NCI-H524 treated with DMSO at 0.1 percent for 48 hours (cell line): ENCODE measurements around the gene THADA.

Source experiments
- DNase-seq: peaks from one replicate; lab custom pipeline; 2025; lab: John Stamatoyannopoulos, UW

Gene THADA

DNA sequence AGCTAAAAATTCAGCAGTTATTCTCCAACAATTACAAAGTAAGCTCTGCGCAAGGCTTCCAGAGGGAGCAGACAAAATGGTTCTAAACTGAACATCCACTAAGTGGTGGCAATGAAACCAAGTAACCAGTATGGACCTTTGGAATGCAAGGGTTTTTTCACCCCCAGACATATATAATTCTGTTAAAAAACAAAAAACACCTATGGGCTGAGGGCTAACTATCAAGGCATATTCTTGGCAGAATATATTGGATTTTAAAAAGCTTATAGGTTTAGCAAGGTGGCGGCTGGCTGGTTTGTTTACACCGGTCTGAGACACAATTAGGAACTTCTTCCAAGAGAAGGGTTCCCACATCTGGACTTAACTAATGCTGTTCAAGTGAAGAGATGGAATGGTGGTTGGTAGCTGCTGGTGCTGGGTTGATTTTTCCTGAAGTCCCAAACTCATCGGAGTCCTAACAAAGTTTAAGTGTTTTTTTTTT, 372.3 kb downstream of the THADA start:
- DNase-seq: no peak

GRCh38 chr2:43222475-43223309, 373.1 kb downstream of the THADA start:
- DNase-seq: no peak

GRCh38 chr2:43221763-43222474, 373.9 kb downstream of the THADA start:
- DNase-seq: no peak

DNA sequence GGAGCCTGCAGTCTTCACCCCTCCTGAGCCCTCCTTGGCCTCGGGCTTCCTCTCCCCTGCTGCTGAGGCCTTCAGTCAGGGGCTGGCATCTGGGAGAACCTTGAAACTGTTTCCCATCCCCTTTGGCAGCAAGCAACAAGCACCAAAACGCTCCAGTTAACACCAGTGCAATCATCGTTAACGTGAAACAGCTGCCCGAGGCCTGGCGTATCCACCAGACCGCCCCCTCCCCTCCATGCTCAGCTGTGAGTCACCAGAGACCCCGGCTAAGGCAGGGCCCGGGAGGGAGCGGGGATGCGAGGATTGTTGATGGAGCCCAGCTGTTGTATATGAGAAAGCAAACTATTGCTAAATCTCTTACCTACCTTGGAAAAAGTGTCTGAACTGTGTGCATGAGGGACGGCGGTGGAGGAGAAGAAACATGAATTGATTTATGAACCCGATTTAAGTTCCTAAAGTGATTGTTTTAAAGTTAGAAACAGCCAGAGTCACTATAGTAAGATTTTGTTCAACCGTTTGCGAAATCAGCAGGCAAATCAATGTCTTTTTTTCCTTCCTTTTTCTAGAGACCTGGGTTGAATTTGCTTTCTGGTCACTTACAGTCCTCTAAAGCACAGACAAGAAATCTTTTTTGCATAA, 374.6 kb downstream of the THADA start:
- no peak for DNase-seq

DNA sequence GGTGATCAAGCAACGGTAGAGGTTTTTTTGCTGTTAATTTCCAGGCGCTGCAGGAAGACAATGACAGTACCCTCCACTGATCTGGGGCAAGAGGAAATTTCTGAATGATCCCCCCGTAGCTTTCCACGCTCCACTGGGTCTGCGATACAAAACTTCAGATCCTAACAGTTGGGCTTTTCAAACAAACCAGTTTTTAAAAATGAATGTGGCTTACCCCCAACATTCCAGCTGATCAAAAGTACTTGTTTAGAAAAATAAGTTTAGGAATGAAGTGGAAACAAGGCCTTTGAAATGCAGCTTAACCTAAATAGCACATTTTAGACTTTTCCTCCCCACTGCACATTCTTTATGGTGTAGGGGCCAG, 375.1 kb downstream of the THADA start:
- no peak for DNase-seq

- no peak for DNase-seq
These were observed 375.5 kb downstream of the THADA start for GRCh38 chr2:43220229-43220751.

DNA sequence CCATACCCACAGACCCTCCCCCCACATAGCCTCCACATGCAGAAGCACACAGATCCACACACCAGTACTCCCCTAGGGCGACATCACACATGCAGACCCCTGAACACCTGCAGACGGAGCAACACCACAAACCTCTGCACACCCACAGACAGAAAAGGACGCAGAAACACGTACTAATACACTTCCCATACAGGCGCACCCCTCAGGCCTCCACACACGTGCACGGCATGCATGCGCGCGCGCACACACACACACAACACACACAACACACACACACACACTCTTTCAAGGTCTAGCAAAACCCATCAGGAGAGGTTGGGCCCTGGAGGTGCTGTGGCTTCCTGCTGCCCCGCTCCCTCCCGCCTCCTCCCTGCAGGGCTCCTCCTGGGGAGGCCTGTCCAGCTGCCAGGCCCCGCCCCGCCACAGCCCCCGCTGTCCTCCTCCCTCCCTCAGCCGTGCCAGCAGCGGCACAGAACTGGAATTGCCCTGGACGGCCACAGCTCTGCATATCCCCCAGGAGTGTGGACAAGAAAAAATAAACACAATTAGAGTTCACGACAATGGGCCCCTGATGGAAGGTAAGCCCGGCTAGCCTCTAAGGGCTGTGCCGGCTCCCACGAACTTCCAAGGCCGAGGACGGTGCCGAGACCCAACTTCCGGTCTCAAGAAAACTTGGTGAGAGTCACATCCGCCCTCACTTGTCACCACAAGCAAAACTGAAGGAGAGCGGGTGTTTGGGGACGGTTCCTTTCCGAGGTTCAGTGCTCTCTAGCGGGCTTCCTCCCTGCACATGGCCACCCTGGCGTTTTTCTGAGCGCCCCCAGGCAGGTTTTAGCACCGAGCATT, 376.2 kb downstream of the THADA start:
- peak; percentile 14 for DNase-seq

DNA sequence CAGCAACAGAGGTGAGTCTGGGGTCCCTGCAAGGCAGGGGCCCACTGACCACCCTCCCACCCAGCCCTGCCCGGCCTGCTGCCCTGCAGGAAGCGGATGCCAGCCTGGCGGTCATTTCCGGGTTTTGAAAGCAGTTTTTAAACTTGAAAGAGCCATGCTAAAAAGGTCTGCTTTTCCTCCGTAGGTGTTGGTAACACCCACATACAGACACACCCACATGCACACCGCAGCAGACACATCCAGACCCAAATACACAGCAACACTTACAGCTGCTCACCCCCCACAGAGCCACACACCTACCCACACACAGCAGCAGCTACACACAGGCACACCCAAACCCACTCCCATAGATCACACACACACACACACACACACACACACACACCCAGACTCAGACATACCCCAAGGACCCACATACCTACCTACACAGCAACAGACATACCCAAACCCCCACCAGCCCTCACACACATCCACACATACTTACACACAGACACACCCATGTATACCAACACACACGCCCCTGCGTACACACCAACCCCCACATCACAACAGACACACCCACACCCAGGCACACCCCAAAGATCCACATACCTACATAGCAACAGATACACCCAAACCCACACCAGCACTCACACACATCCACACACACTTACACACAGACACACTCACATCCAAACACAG, 377.0 kb downstream of the THADA start:
- no peak for DNase-seq

GRCh38 chr2:43218155-43218701, 377.6 kb downstream of the THADA start:
- no peak for DNase-seq

- DNase-seq: no peak
These were observed 378.3 kb downstream of the THADA start for GRCh38 chr2:43217228-43218154.

DNA sequence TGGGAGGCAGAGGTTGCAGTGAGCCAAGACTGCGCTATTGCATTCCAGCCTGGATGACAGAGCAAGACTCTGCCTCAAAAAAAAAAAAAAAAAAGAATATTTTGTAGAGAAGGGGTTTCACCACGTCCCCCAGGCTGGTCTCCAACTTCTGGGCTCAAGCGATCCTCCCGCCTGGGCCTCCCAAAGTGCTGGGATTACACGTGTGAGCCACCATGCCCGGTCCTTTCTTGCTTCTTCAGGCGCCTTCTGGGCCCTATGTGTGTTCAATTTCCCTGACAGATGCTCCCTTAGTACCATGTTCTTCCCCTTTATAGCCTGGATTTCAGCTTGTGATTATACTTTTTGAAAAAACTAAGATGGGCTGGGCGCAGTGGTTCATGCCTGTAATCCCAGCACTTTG, 379.2 kb downstream of the THADA start:
- no peak for DNase-seq

DNA sequence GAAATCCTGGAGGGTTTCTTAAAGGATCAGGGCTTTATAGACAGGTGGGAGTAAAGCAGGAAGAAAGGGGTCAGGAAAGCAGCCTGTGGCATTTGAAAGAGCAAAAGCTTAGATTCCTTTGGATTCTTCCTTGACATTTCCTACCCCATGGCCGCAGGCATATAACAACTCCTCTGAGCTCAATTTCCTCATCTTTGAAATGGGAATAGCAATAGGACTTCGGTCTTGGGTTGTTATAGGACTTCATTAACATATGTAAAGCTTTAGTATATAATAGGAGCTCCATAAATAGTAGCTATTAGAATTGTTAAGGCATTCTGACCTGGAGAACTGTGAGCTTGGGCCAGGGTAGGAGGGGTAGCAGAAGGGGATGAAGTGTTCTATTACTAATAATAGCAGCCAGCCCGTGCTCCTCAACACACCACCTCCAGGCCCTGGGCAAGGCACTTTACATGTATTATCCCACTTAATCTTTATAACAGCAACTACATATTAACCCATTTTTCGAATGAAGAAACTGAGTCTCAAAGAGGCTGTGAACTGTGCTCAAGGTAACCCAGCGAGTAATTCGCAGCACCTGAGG, 380.1 kb downstream of the THADA start:
- DNase-seq: no peak

DNA sequence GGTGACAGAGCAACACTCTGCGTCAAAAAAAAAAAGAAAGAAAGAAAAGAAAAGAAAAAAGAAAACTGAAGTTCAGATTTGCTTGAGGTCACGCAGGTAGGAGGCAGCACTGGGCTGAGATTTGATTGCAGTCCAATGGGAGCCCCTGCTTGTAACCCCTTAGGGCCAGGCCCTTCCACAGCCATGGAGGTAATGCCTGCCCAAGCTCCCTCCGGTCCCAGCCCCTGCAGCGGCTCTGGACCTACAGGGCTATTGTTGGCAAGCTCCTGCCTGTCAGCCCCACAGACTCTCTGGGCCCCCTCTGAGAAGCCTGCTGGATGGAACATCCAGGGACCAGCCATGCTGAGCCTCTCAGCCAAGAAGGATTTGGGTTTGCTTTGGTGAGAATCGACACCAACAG, 381.6 kb downstream of the THADA start:
- no peak for DNase-seq

DNA sequence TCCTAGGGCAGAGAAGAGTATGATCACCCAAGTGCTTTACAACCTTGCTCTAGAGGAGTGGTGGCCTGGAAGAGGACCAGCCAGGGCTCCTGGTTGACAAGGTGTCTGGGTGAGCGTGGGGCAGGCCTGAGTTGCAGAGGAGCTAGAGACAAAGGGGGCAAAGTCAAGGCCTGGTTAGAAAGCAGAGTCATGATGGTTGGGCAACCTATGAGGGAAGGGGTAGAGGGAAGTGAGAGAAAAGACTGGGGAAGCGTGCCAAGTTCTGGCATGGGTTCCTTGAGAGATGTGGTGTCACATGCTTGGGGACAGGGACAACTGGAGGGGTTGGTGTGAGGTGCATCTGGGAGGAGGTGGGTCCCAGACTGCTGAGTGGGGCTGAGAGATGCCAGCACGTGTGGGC, 382.9 kb downstream of the THADA start:
- DNase-seq: no peak

GRCh38 chr2:43212216-43212835, 383.5 kb downstream of the THADA start:
- DNase-seq: no peak

- DNase-seq: no peak
These were observed 385.2 kb downstream of the THADA start for GRCh38 chr2:43210467-43211303.

GRCh38 chr2:43210125-43210466, 385.7 kb downstream of the THADA start:
- DNase-seq: no peak

DNA sequence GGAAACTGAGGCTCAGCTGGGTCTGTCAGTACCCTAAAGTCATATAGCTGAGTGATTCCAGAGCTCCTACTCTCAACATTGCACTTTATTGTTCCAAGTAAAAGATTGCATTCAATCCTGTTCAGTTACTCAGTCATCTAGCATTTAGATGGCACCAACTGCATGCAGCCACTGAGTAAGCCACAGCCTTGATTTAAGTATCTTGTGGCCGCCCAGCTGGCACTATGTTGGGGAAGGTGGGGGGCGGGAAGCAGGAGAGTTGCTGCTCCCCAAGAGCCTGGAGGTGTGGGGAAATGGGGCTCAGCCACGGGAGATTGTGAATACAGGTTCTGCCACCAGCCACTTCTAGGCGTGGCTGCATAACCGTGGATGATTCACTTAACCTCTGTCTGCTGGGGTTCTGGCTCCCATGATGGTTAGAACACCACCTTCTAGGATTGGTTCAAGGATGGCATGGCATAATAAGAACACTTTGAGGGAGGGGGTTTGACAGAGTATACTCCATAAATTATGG, 386.6 kb downstream of the THADA start:
- no peak for DNase-seq
